Motor neuron (in vitro differentiated cells): ENCODE results near the gene HAO1. TPM values are rescaled to one million over a fixed set of nuclear protein-coding genes. Genes with fewer than 3 reads are reported as not detected.
"Not testable (repeated sequence)": the region's sequence is repeated elsewhere in the genome, so short reads cannot be mapped to it uniquely, and the experiment has no call there.

Experiments
- ATAC-seq, 8 experiments: fragments of 200-7000 bp; cut with Tn5 transposase; replicated peaks in 6 of 8; 2 replicates each; pipeline ENCODE4 v1.8.0; 2021; ENCODE audit warnings: mild to moderate bottlenecking in 8 of 8, moderate library complexity in 8 of 8
- H3K27ac ChIP-seq, 2 donors: fragments of 250-450 bp; sonication (Bioruptor Pico); 2 replicates each; pipeline ENCODE4 v1.9.0; 2021; ENCODE audit warnings: antibody characterized with exemption in 2 of 2, mild to moderate bottlenecking in 2 of 2, moderate library complexity in 1 of 2
- H3K4me1 ChIP-seq, 2 donors: fragments of 250-450 bp; sonication (Bioruptor Pico); replicated peaks in 1 of 2; 2 replicates each; pipeline ENCODE4 v1.6.1; 2021; ENCODE audit warnings: antibody characterized with exemption in 2 of 2, mild to moderate bottlenecking in 2 of 2, moderate library complexity in 1 of 2
- H3K4me3 ChIP-seq, 5 donors: fragments of 250-450 bp; sonication (Bioruptor Pico); 2 replicates each; pipeline ENCODE4 v1.9.0; 2021; ENCODE audit warnings: antibody characterized with exemption in 5 of 5, mild to moderate bottlenecking in 5 of 5, moderate library complexity in 4 of 5
- WGBS, 10 experiments: fragments of 450-650 bp; shearing (Covaris generic); methylation state at CpG; one replicate each; pipeline ENCODE4 v1.0.0; 2022; 5-methylcytosine and 5-hydroxymethylcytosine counted together
- in situ Hi-C, 9 experiments: fragments of 400-800 bp; cut with MboI; loops; one replicate each; pipeline ENCODE4 v1.15.0; 2021; ENCODE audit warnings: low sequenced_read_pairs in 9 of 9, low pct_unique_long_range_greater_than_20kb in 2 of 9; ENCODE audit not compliant: unreplicated experiment in 9 of 9
- total RNA-seq, 8 experiments: library from RNA; unstranded; fragments of 300-600 nt; gene quantifications; 2 replicates each; pipeline versions ENCODE4 v1.2.3 to v1.2.4, GENCODE V29; 2022

HAO1 gene
- total RNA-seq, 8 experiments from 2014 or later: not detected

GRCh38 chr20:7959484-7959883 is 19.2 kb upstream of the HAO1 start:
- in situ Hi-C loops: no loop called here
- Histone ChIP-seq H3K4me1 (no peaks in the 10 kb centered on the region), H3K4me3 (no peak overlapping the region), H3K27ac (no peak overlapping the region)
- ATAC-seq: no peak
- WGBS, 10 experiments: 0 to 43% (median 17%) methylated on average over 1 of the region's 1 CpG; no CpG with 5 or more reads in 3 of the 10 experiments

- H3K4me3 ChIP-seq, H3K4me1 ChIP-seq, in situ Hi-C loops, H3K27ac ChIP-seq, ATAC-seq: not testable (repeated sequence)
- WGBS, 10 experiments: 0 to 93% (median 60%) methylated on average over 1 to 5 of the region's 9 CpGs; no CpG with 5 or more reads in 1 of the 10 experiments
Measured at GRCh38 chr20:7956561-7956960, 16.3 kb upstream of the HAO1 start.

- Histone ChIP-seq H3K27ac (no peak overlapping the region), H3K4me1 (no peaks in the 10 kb centered on the region), H3K4me3 (no peak overlapping the region)
- WGBS, 10 experiments: 13 to 86% (median 59%) methylated on average over 1 of the region's 1 CpG; no CpG with 5 or more reads in 6 of the 10 experiments
- in situ Hi-C loops: no loop called here
- no peak for ATAC-seq
Measured at GRCh38 chr20:7950387-7950786, 10.1 kb upstream of the HAO1 start.

GRCh38 chr20:7943891-7944290 is 3.6 kb upstream of the HAO1 start:
- in situ Hi-C loops: loop anchor here in 2 of 9 experiments (25.0 kb wide), 2 partner anchors 443 to 768 kb away; no protein-coding TSS in a partner anchor
- ATAC-seq: no peak
- WGBS, 10 experiments: 0 to 43% (median 6%) methylated on average over 1 to 2 of the region's 2 CpGs

GRCh38 chr20:7939663-7940062 is 595 bp downstream of the HAO1 start:
- 30 to 90% (median 72%) methylated on average over 2 to 4 of the region's 4 CpGs; no CpG with 5 or more reads in 1 of the 10 experiments for WGBS, 10 experiments
- H3K4me3 ChIP-seq: no peak overlapping the region
- peaks cover 0 to 9% of the 10 kb centered on the region in 2 donors for H3K4me1 ChIP-seq
- H3K27ac ChIP-seq: no peak overlapping the region
- in situ Hi-C loops: loop anchor here in 2 of 9 experiments (25.0 kb wide), 2 partner anchors 448 to 773 kb away; no protein-coding TSS in a partner anchor
- no peak for ATAC-seq

More at GRCh38 chr20:7943891-7944290, 3.6 kb upstream of the HAO1 start:
- Histone ChIP-seq H3K4me1 (no peaks in the 10 kb centered on the region), H3K4me3 (no peak overlapping the region), H3K27ac (no peak overlapping the region)

GRCh38 chr20:7938058-7938457 is 2.2 kb downstream of the HAO1 start:
- H3K4me1 ChIP-seq: peaks cover 0 to 9% of the 10 kb centered on the region in 2 donors
- no peak overlapping the region for H3K27ac ChIP-seq
- WGBS, 10 experiments: 33 to 100% (median 92%) methylated on average over 1 to 2 of the region's 2 CpGs; no CpG with 5 or more reads in 1 of the 10 experiments
- in situ Hi-C loops: loop anchor here in 2 of 9 experiments (25.0 kb wide), 2 partner anchors 449 to 774 kb away; no protein-coding TSS in a partner anchor
- no peak overlapping the region for H3K4me3 ChIP-seq
- ATAC-seq: no peak

GRCh38 chr20:7937328-7937727 is 2.9 kb downstream of the HAO1 start:
- no peak overlapping the region for H3K27ac ChIP-seq
- H3K4me3 ChIP-seq: no peak overlapping the region
- H3K4me1 ChIP-seq: peaks cover 0 to 9% of the 10 kb centered on the region in 2 donors
- no peak for ATAC-seq
- 50 to 100% (median 94%) methylated on average over 2 to 3 of the region's 3 CpGs for WGBS, 10 experiments
- in situ Hi-C loops: loop anchor here in 2 of 9 experiments (25.0 kb wide), 2 partner anchors 450 to 775 kb away; no protein-coding TSS in a partner anchor

- no peak for ATAC-seq
- 79 to 100% (median 92%) methylated on average over 2 to 4 of the region's 4 CpGs; no CpG with 5 or more reads in 1 of the 10 experiments for WGBS, 10 experiments
- in situ Hi-C loops: loop anchor here in 2 of 9 experiments (25.0 kb wide), 2 partner anchors 452 to 777 kb away; no protein-coding TSS in a partner anchor
- no peak overlapping the region for H3K27ac ChIP-seq
- peaks cover 0 to 9% of the 10 kb centered on the region in 2 donors for H3K4me1 ChIP-seq
- no peak overlapping the region for H3K4me3 ChIP-seq
Measured at GRCh38 chr20:7935027-7935551, 5.2 kb downstream of the HAO1 start.

- ATAC-seq: no peak
- H3K4me3 ChIP-seq: no peak overlapping the region
- peaks cover 0 to 9% of the 10 kb centered on the region in 2 donors for H3K4me1 ChIP-seq
- no peak overlapping the region for H3K27ac ChIP-seq
- 0 to 100% (median 70%) methylated on average over 1 of the region's 1 CpG for WGBS, 10 experiments
- in situ Hi-C loops: loop anchor here in 2 of 9 experiments (25.0 kb wide), 2 partner anchors 454 to 779 kb away; no protein-coding TSS in a partner anchor
Measured at GRCh38 chr20:7933346-7933745, 6.9 kb downstream of the HAO1 start.

- in situ Hi-C loops: loop anchor here in 2 of 9 experiments (25.0 kb wide), 2 partner anchors 457 to 782 kb away; no protein-coding TSS in a partner anchor
Measured at GRCh38 chr20:7930343-7930742, 9.9 kb downstream of the HAO1 start.

GRCh38 chr20:7926767-7927166 is 13.5 kb downstream of the HAO1 start:
- WGBS, 10 experiments: 0 to 78% (median 22%) methylated on average over 1 of the region's 1 CpG
- ATAC-seq: peak in 2 of 8 experiments; percentile 29 to 38
- Histone ChIP-seq H3K4me1 (no peaks in the 10 kb centered on the region), H3K4me3 (no peak overlapping the region), H3K27ac (no peak overlapping the region)
- in situ Hi-C loops: loop anchor here in 2 of 9 experiments (25.0 kb wide), 2 partner anchors 461 to 786 kb away; no protein-coding TSS in a partner anchor

More at GRCh38 chr20:7930343-7930742, 9.9 kb downstream of the HAO1 start:
- Histone ChIP-seq H3K4me1 (no peaks in the 10 kb centered on the region), H3K27ac (no peak overlapping the region), H3K4me3 (no peak overlapping the region)
- peak in 3 of 8 experiments; percentile 32 to 55 (median 42) for ATAC-seq

GRCh38 chr20:7926323-7926722 is 13.9 kb downstream of the HAO1 start:
- Histone ChIP-seq H3K4me1 (no peaks in the 10 kb centered on the region), H3K4me3 (no peak overlapping the region), H3K27ac (no peak overlapping the region)
- no peak for ATAC-seq
- 48 to 100% (median 81%) methylated on average over 2 to 3 of the region's 3 CpGs; no CpG with 5 or more reads in 2 of the 10 experiments for WGBS, 10 experiments
- in situ Hi-C loops: loop anchor here in 2 of 9 experiments (25.0 kb wide), 2 partner anchors 461 to 786 kb away; no protein-coding TSS in a partner anchor

GRCh38 chr20:7924692-7925091 is 15.6 kb downstream of the HAO1 start:
- Histone ChIP-seq H3K4me1 (no peaks in the 10 kb centered on the region), H3K4me3 (no peak overlapping the region), H3K27ac (no peak overlapping the region)
- 11 to 100% (median 87%) methylated on average over 1 to 3 of the region's 3 CpGs; no CpG with 5 or more reads in 1 of the 10 experiments for WGBS, 10 experiments
- ATAC-seq: peak in 3 of 8 experiments; percentile 20 to 81 (median 79)
- in situ Hi-C loops: loop anchor here in 2 of 9 experiments (25.0 kb wide), 2 partner anchors 463 to 788 kb away; no protein-coding TSS in a partner anchor
